ENCODE results near the gene SENP7.
A peak's percentile ranks its signal among the peaks of the same experiment; 100 is the strongest.
"Not testable (repeated sequence)": the region's sequence is repeated elsewhere in the genome, so short reads cannot be mapped to it uniquely, and the experiment has no call there.

SENP7 gene

DNA sequence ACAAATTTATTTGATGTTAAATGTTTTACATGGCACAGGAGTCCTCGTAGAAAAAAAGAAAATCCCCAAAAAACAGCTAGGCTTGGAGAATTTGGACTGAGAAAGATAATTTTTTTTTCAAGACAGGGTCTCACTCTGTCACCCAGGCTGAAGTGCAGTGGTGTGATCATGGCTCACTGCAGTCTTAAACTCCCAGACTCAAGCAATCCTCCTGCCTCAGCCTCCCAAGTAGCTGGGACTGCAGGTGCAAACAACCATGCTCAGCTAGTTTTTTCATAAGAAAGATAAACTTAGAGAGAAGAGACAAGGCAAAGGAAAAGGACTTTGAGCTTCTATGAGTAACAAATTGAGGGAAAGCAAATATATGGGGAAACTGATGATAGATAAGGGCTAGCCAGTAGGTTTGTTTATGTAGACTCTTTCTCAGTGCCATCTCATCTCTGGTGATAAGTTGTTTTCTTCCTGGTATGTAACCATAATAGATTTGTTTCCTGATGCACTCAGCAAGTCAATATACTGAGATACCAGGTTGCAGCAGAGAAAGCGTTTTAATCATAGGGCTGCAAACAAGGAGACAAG is 35.6 kb upstream of the SENP7 start:
- TF ChIP-seq, protein P1, sequence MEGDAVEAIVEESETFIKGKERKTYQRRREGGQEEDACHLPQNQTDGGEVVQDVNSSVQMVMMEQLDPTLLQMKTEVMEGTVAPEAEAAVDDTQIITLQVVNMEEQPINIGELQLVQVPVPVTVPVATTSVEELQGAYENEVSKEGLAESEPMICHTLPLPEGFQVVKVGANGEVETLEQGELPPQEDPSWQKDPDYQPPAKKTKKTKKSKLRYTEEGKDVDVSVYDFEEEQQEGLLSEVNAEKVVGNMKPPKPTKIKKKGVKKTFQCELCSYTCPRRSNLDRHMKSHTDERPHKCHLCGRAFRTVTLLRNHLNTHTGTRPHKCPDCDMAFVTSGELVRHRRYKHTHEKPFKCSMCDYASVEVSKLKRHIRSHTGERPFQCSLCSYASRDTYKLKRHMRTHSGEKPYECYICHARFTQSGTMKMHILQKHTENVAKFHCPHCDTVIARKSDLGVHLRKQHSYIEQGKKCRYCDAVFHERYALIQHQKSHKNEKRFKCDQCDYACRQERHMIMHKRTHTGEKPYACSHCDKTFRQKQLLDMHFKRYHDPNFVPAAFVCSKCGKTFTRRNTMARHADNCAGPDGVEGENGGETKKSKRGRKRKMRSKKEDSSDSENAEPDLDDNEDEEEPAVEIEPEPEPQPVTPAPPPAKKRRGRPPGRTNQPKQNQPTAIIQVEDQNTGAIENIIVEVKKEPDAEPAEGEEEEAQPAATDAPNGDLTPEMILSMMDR (IDR thresholded peaks at IDR 0.05) = no peak
- DNase-seq (ENCODE audit: low spot score) = no peak
- Histone ChIP-seq H3K4me3 (no peak overlapping the region), H3K27ac (no peak overlapping the region)

DNA sequence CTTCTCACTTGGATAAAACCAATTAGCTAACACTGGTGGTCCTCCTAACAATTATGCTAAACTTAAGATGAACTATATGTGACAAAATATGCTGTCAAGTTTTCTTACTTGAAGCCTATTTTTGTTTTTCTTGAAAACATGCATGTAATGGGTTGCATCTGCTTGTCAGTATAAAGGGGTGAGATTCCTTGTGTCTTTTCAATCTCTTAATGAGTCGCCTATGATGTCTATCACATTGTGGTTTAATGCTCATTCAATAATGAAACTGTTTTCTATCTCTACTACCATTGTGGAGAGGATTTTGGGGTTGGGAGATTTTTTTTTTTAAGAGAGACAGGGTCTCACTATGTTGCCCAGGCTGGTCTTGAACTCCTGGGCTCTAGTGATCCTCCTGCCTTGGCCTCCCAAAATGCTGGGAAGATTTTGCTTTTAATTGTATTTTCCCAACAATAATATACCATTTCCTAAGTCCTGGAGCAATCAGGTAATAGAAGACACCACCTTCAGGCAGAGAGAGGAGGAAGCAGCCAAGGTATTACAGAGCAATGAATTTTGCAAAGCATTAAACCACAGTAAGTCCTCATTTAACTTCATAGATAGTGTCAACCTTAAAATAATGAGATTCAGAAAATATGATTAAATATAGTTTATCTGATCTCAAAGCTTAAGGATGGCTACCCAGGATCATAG is 31.3 kb upstream of the SENP7 start:
- Histone ChIP-seq H3K4me3 (no peak overlapping the region), H3K27ac (no peak overlapping the region)
- DNase-seq (ENCODE audit: low spot score) = no peak
- TF ChIP-seq, protein P1 (IDR thresholded peaks at IDR 0.05) = no peak

DNA sequence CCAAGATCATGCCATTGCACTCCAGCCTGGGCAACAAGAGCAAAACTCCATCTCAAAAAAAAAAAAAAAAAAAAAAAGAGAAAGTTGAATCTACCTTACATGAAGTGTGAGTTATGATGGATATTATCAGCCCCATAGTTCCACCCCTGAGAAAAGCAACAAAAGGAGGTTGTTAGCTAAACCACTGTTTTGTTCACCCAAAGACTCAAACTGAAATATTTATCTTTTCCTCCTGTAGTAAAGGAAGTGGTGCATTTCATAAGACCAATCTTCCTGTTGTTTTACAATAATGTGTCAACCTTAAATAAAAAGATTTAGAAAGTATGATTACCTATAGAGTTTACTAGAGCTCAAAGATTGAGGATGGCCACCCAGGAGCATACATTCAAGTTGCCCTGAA is 29.9 kb upstream of the SENP7 start:
- Histone ChIP-seq H3K27ac (no peak overlapping the region), H3K4me3 (no peak overlapping the region)
- DNase-seq (ENCODE audit: low spot score) = no peak

DNA sequence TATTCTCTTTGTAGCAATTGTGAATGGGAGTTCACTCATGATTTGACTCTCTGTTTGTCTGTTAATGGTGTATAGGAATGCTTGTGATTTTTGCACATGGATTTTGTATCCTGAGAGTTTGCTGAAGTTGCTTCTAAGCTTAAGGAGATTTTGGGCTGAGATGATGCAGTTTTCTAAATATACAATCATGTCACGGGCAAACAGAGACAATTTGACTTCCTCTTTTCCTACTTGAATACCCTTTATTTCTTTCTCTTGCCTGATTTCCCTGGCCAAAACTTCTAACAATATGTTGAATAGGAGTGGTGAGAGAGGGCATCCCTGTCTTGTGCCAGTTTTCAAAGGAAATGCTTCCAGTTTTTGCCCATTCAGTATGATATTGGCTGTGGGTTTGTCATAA is 23.9 kb upstream of the SENP7 start:
- DNase-seq (ENCODE audit: low spot score); H3K27ac ChIP-seq; H3K4me3 ChIP-seq: not testable (repeated sequence)

More for the DNA sequence above, 29.9 kb upstream of the SENP7 start:
- TF ChIP-seq, protein P1 (IDR thresholded peaks at IDR 0.05) = no peak

DNA sequence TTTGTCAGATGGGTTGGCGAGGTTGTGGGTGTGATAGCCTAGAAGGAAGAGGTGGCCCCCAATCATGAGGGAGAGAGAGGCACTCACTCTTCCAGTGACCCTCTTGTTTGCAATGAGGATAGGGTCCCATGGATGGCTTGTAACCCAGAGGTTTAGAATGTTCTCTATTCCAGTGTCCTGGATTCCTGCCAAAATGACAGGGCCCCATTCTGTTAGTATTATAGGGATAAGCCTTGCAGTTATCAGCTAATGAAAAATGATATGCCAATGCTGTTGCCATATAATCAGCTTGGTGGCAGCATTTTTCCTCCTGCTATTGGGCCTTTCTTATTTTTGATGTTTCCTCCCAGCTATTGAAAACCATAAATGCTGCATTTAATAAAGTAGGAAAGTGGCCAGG is 23.3 kb upstream of the SENP7 start:
- TF ChIP-seq, protein P1 (IDR thresholded peaks at IDR 0.05) = no peak
- no peak overlapping the region for H3K4me3 ChIP-seq
- no peak for DNase-seq (ENCODE audit: low spot score)
- no peak overlapping the region for H3K27ac ChIP-seq

DNA sequence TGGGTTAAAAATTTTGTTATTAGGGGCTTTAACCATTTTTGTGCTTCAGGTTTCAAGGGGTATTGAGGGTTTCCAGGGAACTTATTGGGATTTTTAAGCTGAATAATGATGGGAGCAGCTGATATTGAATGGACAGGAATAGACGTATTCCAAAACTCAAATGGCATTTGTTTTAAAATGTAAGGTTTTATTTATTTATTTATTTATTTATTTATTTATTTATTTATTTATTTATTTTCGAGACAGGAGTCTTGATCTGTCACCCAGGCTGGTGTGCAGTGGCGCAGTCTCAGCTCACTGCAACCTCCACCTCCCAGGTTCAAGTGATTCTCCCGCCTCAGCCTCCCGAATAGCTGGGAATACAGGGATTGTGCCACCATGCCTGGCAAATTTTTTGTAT is 22.2 kb upstream of the SENP7 start:
- Histone ChIP-seq H3K4me3 (no peak overlapping the region), H3K27ac (no peak overlapping the region)
- no peak for DNase-seq (ENCODE audit: low spot score)
- TF ChIP-seq, protein P1 (IDR thresholded peaks at IDR 0.05) = no peak

DNA sequence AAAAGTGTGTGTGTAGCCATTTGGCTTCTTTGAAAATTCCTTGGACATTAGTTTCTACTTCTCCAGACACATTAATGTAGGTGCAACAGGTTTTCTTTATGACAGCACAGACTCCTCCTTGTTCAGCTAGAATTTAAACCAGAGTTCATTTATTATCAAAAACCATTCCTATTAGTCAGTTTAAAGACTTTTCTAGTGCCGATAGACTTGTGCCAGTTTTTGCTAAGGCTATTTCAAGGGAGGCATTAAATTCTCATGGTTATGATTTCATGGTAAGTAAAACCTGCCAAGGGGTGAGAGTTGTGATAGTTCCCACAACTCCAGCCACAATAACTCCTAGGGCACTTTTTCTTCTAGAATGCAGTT is 20.6 kb upstream of the SENP7 start:
- TF ChIP-seq, protein P1 (IDR thresholded peaks at IDR 0.05) = no peak
- Histone ChIP-seq H3K27ac (peak overlapping the region; percentile 43 to 60), H3K4me3 (no peak overlapping the region)
- no peak for DNase-seq (ENCODE audit: low spot score)
